Skeletal muscle satellite cell (primary cell): Measurements from ENCODE around the gene KAT2A. TPM values are rescaled to one million over a fixed set of nuclear protein-coding genes. Genes with fewer than 3 reads are reported as not detected.

Source experiments
- H3K27me3 ChIP-seq: 2 replicates; pipeline ENCODE4 v1.7.0; 2013; ENCODE audit warnings: low read length; ENCODE audit not compliant: control insufficient read depth, insufficient read depth
- H3K36me3 ChIP-seq: 2 replicates; pipeline ENCODE4 v1.7.0; 2013; ENCODE audit warnings: mild to moderate bottlenecking, control low read depth, low read length; ENCODE audit not compliant: insufficient read depth
- H3K4me1 ChIP-seq: 2 replicates; pipeline ENCODE4 v1.7.0; 2013; ENCODE audit warnings: low read length; ENCODE audit not compliant: control insufficient read depth, insufficient read depth
- H3K4me2 ChIP-seq: 2 replicates; pipeline ENCODE4 v1.7.0; 2013; ENCODE audit warnings: mild to moderate bottlenecking, low read length
- H3K4me3 ChIP-seq: 2 replicates; pipeline ENCODE4 v1.7.0; 2013; ENCODE audit warnings: low read length
- H3K9ac ChIP-seq: 2 replicates; pipeline ENCODE4 v1.7.0; 2013; ENCODE audit warnings: mild to moderate bottlenecking, low read depth, low read length, moderate library complexity
- H3K9me3 ChIP-seq: replicated peaks from 2 replicates; pipeline ENCODE4 v1.7.0; 2013; ENCODE audit warnings: mild to moderate bottlenecking, control low read depth, low read length
- total RNA-seq: library from RNA; depleted of rRNA; stranded (reverse); fragments of >200 nt; gene quantifications from 2 replicates; pipeline ENCODE4 v1.2.3, GENCODE V29; 2012; rRNA removed

Gene KAT2A
- total RNA-seq, result 14.4 and 15.0 TPM in 2 replicates

DNA sequence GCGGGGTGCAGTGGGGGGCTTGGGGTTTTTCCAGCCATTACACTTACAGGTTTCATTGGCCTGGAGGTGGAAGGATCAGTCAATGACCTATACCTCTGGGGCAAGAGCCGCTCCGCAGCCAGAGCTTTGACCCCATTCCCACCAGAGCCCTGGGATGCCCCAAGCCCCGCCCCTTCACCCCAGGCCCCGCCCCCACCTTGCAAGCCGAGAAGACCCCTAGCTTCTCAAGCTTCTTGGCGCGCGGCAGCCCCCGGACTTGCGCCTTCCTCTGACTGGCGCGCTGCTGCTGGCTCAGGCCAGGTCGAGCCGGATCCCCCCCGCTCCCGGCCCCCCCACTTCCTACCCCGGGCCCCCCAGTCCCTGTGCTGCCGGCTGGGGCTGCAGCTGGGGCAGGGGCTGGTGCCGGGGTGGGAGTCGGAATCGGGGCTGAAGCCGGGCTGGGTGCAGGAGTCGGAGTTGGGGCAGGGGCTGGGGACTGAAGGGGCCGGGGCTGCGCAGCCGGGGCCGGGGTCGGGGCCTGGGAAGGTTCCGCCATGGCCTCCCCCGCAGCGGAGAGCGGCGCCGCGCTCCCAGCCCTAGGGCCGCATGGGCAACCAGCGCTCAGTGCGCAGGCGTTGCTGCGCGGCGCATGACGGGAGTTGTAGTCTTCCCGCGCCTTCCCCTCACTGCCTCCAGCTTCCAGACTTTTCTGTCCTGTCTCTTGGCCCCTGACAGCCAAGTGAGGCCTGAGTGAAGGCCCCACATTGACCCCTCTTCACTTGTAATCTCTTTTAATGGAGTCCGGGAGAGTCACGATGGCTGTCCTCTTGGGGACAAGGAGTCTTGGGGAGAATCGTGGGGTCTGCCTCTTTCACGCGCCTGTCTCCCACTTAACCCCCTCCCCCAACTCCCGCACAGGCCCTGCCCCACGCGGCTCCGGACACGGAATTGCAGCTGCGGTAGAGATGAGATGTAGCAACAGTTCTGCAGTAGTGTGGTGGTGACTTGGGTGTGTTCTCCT is at the start of gene KAT2A:
Gene KAT2A, minus strand, starts transcription at position 598 of the 1,000 bp plus-strand sequence. Its CDS starts 63 bp downstream, at position 535.
- Histone ChIP-seq H3K4me3 (peak within 1 kb of the TSS; percentile 66), H3K9me3 (no peaks in the 10 kb centered on the region), H3K27me3 (no peaks in the 10 kb centered on the region), H3K9ac (no peak within 1 kb of the TSS), H3K36me3 (peaks cover 33% of the 10 kb centered on the region), H3K4me2 (peak within 1 kb of the TSS; percentile 80), H3K4me1 (peaks cover 6% of the 10 kb centered on the region)

DNA sequence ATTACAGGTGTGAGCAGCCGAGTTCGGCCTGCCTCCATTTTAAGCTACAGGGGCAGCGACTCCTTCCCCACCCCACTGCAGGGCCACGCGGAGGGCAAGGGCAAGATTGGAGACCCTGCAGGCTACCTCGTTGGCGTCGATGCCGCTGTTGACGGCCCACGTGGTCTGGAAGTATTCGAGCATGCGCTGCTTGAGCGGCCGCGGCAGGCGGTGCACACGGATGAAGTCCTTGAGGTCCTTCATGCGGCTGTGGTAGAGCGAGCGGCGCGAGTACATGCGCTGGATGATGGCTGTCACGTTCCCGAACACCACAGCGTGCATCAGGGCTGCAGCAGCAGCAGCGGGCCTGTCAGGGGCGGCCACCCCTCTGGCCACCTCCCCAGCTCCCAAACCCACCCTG is 48.2 kb upstream of the KAT2A start:
- H3K4me1 ChIP-seq, result no peaks in the 10 kb centered on the region
- H3K9me3 ChIP-seq, result no peaks in the 10 kb centered on the region
- H3K36me3 ChIP-seq, result no peaks in the 10 kb centered on the region
- peaks cover 32% of the 10 kb centered on the region for H3K27me3 ChIP-seq
- no peak overlapping the region for H3K4me2 ChIP-seq
- H3K9ac ChIP-seq, result no peak overlapping the region
- no peak overlapping the region for H3K4me3 ChIP-seq

DNA sequence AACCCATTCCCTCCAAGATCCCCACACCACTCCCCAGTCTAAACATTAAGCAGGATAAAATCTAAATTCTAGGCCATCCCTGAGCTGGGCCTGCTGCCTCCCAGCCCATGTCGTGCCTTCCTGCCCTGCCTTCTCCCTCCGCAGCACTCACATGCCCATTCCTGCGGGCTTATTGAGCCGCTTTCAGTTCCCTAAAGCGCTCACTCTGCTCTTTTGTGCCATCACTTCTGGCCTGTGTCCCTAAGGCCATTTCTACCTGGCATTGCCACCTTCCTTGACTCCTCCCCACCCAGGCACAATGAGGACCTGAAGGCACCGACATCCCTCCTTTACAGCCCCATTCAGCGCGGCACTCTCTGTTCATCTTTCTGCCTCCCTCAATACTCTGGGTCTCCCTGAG is 46.6 kb upstream of the KAT2A start:
- Histone ChIP-seq H3K36me3 (no peaks in the 10 kb centered on the region), H3K27me3 (peaks cover 31% of the 10 kb centered on the region), H3K4me3 (no peak overlapping the region), H3K4me1 (no peaks in the 10 kb centered on the region), H3K9ac (no peak overlapping the region), H3K4me2 (no peak overlapping the region), H3K9me3 (no peaks in the 10 kb centered on the region)

DNA sequence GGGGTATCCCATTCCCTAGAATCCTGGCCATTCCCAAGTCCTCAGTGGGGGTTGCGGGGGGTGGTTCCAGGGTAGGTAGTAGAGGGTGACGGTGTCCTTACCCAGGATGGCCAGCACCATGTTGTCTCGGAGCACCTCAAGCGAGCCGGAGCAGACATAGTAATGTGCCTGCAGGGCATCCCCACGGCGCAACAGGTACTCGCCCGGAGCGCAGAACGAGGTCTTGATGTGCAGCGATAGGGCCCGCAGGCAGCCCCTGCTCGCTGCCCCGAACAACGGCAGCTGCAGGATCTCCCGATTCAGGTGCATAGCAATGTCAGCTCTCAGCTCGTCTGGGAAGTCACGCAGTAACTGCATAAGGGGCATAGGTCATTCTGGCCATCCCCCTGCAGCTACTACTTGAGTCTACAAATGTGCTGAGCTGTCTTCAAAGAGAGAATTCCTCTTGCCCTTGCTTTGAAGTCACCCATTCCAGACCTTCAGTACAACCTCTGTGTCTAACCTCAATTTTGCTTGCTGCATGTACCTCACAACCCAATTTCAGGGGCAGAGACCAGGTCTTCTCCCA is 45.1 kb upstream of the KAT2A start:
- Histone ChIP-seq H3K9me3 (no peaks in the 10 kb centered on the region), H3K27me3 (peaks cover 17% of the 10 kb centered on the region)

DNA sequence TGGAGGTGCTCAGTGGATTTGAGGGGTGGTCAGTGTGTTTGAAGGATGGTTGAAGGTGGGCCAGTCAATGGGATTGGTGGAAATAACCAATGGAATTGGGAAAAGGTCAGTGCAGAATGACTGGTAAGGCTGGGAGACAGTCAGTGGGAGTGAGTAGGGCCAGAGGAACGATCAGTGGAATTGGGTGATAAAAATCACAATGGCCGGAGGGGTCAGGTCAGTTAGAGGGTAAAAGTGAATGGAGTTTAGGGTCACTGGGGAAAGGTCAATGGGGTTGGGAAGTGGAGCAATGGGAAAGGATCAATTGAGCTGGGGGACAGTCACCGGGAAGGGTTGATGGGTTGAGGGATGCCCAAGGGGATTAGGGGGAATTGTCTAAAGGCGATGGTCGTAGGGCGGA is 44.6 kb upstream of the KAT2A start:
- Histone ChIP-seq H3K9me3 (no peaks in the 10 kb centered on the region), H3K4me1 (no peaks in the 10 kb centered on the region), H3K4me3 (no peak overlapping the region), H3K9ac (no peak overlapping the region), H3K36me3 (no peaks in the 10 kb centered on the region), H3K27me3 (peaks cover 12% of the 10 kb centered on the region), H3K4me2 (no peak overlapping the region)

More for the DNA sequence above, 45.1 kb upstream of the KAT2A start:
- Histone ChIP-seq H3K36me3 (no peaks in the 10 kb centered on the region), H3K4me3 (no peak overlapping the region), H3K4me1 (no peaks in the 10 kb centered on the region), H3K9ac (no peak overlapping the region), H3K4me2 (no peak overlapping the region)

DNA sequence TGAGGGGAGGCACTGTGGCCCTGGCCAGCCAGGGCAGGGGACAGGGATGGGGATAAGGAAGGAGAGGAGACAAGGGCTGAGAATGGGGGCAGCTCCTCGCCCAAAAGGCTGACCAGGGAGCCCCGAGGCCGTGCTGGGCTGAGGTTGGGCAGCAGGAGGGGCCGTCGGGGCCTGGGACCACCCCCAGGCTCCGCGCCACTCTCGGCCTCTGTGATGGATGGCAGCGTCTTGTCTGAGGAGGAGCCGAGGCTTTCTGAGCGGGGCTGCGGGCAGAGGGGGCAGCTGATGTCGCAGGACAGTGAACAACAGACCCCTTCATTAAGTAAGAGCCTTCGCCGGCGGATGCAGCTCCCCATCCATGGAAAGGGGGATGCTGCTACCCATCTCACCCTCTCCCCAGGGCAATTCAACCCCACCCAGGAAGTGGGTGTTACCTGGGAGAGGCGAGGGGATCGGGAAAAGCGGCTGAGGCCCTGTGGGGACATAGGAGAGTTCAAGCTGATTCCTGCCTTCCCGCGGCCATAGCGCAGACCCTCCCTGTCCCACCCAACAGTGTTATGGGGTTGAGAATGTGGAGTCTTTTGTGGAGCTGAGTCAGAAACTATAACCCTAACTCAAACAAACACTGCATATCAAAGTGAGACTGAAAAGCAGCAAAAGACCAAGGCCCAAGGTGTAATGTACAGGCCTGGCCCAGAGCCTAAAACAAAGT is 42.7 kb upstream of the KAT2A start:
- no peaks in the 10 kb centered on the region for H3K9me3 ChIP-seq
- no peaks in the 10 kb centered on the region for H3K4me1 ChIP-seq
- no peak overlapping the region for H3K4me3 ChIP-seq
- no peak overlapping the region for H3K4me2 ChIP-seq
- H3K27me3 ChIP-seq, result peaks cover 6% of the 10 kb centered on the region
- no peak overlapping the region for H3K9ac ChIP-seq
- no peaks in the 10 kb centered on the region for H3K36me3 ChIP-seq

DNA sequence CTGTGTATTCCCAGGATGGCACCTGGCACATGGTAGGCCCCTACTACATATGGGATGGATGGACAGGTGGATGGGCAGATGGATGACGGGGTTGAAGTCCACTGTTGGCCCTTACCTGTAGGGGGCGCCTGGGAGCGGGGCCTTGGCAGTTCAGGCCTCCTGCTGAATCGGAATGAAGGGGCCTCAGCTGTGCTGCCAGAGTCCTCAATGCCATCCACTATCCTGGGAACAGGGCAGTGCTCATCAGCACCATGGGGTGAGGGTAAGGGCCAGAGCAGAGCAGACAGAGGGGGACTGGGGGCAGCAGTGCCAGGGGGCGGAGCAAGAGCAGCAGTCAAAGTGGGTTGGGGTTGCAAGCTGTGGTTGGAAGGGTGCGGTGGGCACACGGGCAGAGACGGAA is 41.9 kb upstream of the KAT2A start:
- no peak overlapping the region for H3K4me3 ChIP-seq
- H3K4me2 ChIP-seq, result no peak overlapping the region
- no peaks in the 10 kb centered on the region for H3K36me3 ChIP-seq
- no peak overlapping the region for H3K9ac ChIP-seq
- peaks cover 6% of the 10 kb centered on the region for H3K27me3 ChIP-seq
- H3K4me1 ChIP-seq, result no peaks in the 10 kb centered on the region
- no peaks in the 10 kb centered on the region for H3K9me3 ChIP-seq

DNA sequence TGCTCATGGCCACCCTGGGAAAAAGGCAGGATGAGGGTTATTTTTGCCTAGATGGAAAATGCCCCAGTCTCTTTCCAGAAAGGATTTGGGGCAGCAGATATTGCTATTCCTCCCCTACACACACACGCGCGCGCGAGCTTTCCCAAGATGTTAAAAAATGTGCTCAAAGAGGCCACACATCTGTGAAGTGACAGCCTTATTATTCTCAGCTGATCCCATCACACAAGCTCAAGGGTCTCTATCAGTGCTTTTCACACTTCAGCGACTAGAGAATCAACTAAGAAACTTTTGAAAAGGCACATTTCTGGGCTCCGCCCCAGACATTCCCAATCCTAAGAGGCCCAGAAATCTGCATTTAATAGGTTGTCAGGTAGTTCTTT is 39.4 kb upstream of the KAT2A start:
- no peak overlapping the region for H3K4me2 ChIP-seq
- no peaks in the 10 kb centered on the region for H3K36me3 ChIP-seq
- H3K27me3 ChIP-seq, result no peaks in the 10 kb centered on the region
- no peak overlapping the region for H3K4me3 ChIP-seq
- H3K4me1 ChIP-seq, result peaks cover under 1% of the 10 kb centered on the region
- no peak overlapping the region for H3K9ac ChIP-seq
- H3K9me3 ChIP-seq, result no peaks in the 10 kb centered on the region

DNA sequence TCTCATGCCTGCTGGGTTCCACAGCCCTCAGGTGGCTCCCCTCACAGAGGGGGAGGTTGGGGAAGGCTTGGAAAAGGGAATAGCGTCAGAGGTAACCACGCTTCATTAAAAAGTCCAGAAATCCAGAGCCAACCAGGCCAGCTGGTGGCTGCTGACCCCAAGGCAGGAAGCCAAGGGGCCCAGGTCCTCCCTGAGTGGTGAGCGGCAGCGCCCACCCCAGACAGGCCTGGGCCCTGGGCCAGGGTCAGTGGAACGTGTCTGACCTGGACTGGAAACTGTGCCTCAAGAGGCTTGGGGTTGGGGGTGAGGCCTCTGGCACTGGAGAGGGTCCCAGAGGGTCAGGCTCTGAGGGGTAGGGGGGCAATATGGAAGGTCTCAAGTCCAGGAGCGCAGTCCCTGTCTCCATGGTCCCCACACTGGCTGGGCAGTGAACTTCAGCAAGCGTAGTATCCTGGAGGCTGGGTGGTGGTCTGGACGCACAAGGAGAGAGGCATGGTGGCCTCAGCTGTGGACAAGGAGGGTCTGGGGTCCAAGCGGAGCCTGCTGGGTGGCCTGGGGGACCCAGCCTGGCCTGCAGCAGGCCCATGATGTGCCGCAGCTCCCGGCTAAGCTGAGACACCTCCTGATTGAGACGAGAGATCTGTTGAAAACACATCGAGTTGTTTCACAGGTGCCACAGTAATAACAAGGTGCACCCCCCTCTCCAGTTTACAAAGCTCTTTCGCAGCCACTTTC is 38.8 kb upstream of the KAT2A start:
- H3K4me2 ChIP-seq, result no peak overlapping the region
- no peaks in the 10 kb centered on the region for H3K9me3 ChIP-seq
- no peaks in the 10 kb centered on the region for H3K36me3 ChIP-seq
- H3K27me3 ChIP-seq, result no peaks in the 10 kb centered on the region
- peaks cover 3% of the 10 kb centered on the region for H3K4me1 ChIP-seq
- H3K9ac ChIP-seq, result no peak overlapping the region
- H3K4me3 ChIP-seq, result no peak overlapping the region

DNA sequence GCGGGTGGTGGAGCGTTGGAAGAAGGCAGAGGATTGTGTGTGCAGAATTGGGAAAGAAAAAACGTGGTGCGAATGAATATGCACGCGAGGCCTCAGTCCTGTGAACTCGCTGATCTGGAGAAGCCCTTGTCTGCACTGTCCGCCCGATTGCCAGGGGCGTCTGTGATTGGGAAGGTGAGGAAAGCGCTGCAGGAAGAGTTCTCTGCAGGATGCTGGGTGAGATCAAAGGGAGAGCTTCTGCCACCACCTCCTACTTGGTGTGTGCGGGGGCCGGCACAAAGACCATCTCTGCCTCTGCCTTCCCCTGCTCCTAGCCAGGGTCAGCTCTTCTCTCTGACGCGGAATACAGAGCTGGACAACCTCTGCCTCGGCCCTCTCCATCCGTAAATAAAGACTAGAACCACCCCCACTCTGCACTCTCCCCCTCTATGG is 34.5 kb upstream of the KAT2A start:
- H3K4me3 ChIP-seq, result peak overlapping the region; percentile 96
- no peaks in the 10 kb centered on the region for H3K9me3 ChIP-seq
- no peaks in the 10 kb centered on the region for H3K27me3 ChIP-seq
- H3K9ac ChIP-seq, result peak overlapping the region; percentile 72
- H3K36me3 ChIP-seq, result peaks cover 3% of the 10 kb centered on the region
- H3K4me2 ChIP-seq, result peak overlapping the region; percentile 76
- peaks cover 11% of the 10 kb centered on the region for H3K4me1 ChIP-seq
